ENCODE measurements around the gene BRCC3.

The BRCC3 gene

GRCh38 chrX:155035688-155036087 is 35.6 kb upstream of the BRCC3 start:
- peaks cover 4% of the 10 kb centered on the region for H3K79me2 ChIP-seq (ENCODE audit: control insufficient read depth, insufficient read depth, low read length, unreplicated experiment)
- H3K4me3 ChIP-seq (ENCODE audit: low read depth, low read length): no peak overlapping the region
- no peaks in the 10 kb centered on the region for H3K27me3 ChIP-seq (ENCODE audit: insufficient read depth, low read length)
- H3K4me1 ChIP-seq (ENCODE audit: control insufficient read depth, insufficient read depth, low read length, unreplicated experiment): no peaks in the 10 kb centered on the region
- peaks cover 9% of the 10 kb centered on the region for H3K36me3 ChIP-seq (ENCODE audit: insufficient read depth, low read length)
- H2AFZ ChIP-seq (ENCODE audit: low read length, unreplicated experiment): no peak overlapping the region
- no peak overlapping the region for H3K27ac ChIP-seq (ENCODE audit: low read depth, low read length)

- H3K36me3 ChIP-seq (ENCODE audit: insufficient read depth, low read length): no peaks in the 10 kb centered on the region
- H2AFZ ChIP-seq (ENCODE audit: low read length, unreplicated experiment): no peak overlapping the region
- no peak overlapping the region for H3K4me3 ChIP-seq (ENCODE audit: low read depth, low read length)
- H3K27ac ChIP-seq (ENCODE audit: low read depth, low read length): no peak overlapping the region
- no peaks in the 10 kb centered on the region for H3K79me2 ChIP-seq (ENCODE audit: control insufficient read depth, insufficient read depth, low read length, unreplicated experiment)
- no peaks in the 10 kb centered on the region for H3K4me1 ChIP-seq (ENCODE audit: control insufficient read depth, insufficient read depth, low read length, unreplicated experiment)
- H3K27me3 ChIP-seq (ENCODE audit: insufficient read depth, low read length): no peaks in the 10 kb centered on the region
Observed at GRCh38 chrX:155046129-155046810, 25.0 kb upstream of the BRCC3 start.

GRCh38 chrX:155046811-155047528 is 24.3 kb upstream of the BRCC3 start:
- H3K36me3 ChIP-seq (ENCODE audit: insufficient read depth, low read length): no peaks in the 10 kb centered on the region
- H3K27me3 ChIP-seq (ENCODE audit: insufficient read depth, low read length): no peaks in the 10 kb centered on the region

GRCh38 chrX:155048977-155049619 is 22.2 kb upstream of the BRCC3 start:
- H2AFZ ChIP-seq (ENCODE audit: low read length, unreplicated experiment): no peak overlapping the region
- no peaks in the 10 kb centered on the region for H3K36me3 ChIP-seq (ENCODE audit: insufficient read depth, low read length)
- no peak overlapping the region for H3K27ac ChIP-seq (ENCODE audit: low read depth, low read length)
- no peaks in the 10 kb centered on the region for H3K79me2 ChIP-seq (ENCODE audit: control insufficient read depth, insufficient read depth, low read length, unreplicated experiment)
- no peaks in the 10 kb centered on the region for H3K27me3 ChIP-seq (ENCODE audit: insufficient read depth, low read length)
- no peaks in the 10 kb centered on the region for H3K4me1 ChIP-seq (ENCODE audit: control insufficient read depth, insufficient read depth, low read length, unreplicated experiment)
- H3K4me3 ChIP-seq (ENCODE audit: low read depth, low read length): no peak overlapping the region

More at GRCh38 chrX:155046811-155047528, 24.3 kb upstream of the BRCC3 start:
- Histone ChIP-seq H3K4me1 (ENCODE audit: control insufficient read depth, insufficient read depth, low read length, unreplicated experiment) (no peaks in the 10 kb centered on the region), H3K79me2 (ENCODE audit: control insufficient read depth, insufficient read depth, low read length, unreplicated experiment) (no peaks in the 10 kb centered on the region), H3K27ac (ENCODE audit: low read depth, low read length) (no peak overlapping the region), H2AFZ (ENCODE audit: low read length, unreplicated experiment) (no peak overlapping the region), H3K4me3 (ENCODE audit: low read depth, low read length) (no peak overlapping the region)

GRCh38 chrX:155052738-155053498 is 18.4 kb upstream of the BRCC3 start:
- no peak overlapping the region for H3K27ac ChIP-seq (ENCODE audit: low read depth, low read length)
- no peak overlapping the region for H3K4me3 ChIP-seq (ENCODE audit: low read depth, low read length)
- no peaks in the 10 kb centered on the region for H3K27me3 ChIP-seq (ENCODE audit: insufficient read depth, low read length)
- H3K36me3 ChIP-seq (ENCODE audit: insufficient read depth, low read length): no peaks in the 10 kb centered on the region
- H3K79me2 ChIP-seq (ENCODE audit: control insufficient read depth, insufficient read depth, low read length, unreplicated experiment): no peaks in the 10 kb centered on the region
- H3K4me1 ChIP-seq (ENCODE audit: control insufficient read depth, insufficient read depth, low read length, unreplicated experiment): peaks cover 4% of the 10 kb centered on the region
- H2AFZ ChIP-seq (ENCODE audit: low read length, unreplicated experiment): no peak overlapping the region

- Histone ChIP-seq H3K79me2 (ENCODE audit: control insufficient read depth, insufficient read depth, low read length, unreplicated experiment) (no peaks in the 10 kb centered on the region), H3K4me1 (ENCODE audit: control insufficient read depth, insufficient read depth, low read length, unreplicated experiment) (peaks cover 4% of the 10 kb centered on the region), H3K4me3 (ENCODE audit: low read depth, low read length) (no peak overlapping the region), H3K27me3 (ENCODE audit: insufficient read depth, low read length) (no peaks in the 10 kb centered on the region), H3K27ac (ENCODE audit: low read depth, low read length) (no peak overlapping the region), H3K36me3 (ENCODE audit: insufficient read depth, low read length) (no peaks in the 10 kb centered on the region), H2AFZ (ENCODE audit: low read length, unreplicated experiment) (no peak overlapping the region)
Observed at GRCh38 chrX:155053656-155054055, 17.7 kb upstream of the BRCC3 start.

- no peaks in the 10 kb centered on the region for H3K36me3 ChIP-seq (ENCODE audit: insufficient read depth, low read length)
- H3K4me1 ChIP-seq (ENCODE audit: control insufficient read depth, insufficient read depth, low read length, unreplicated experiment): peaks cover 4% of the 10 kb centered on the region
- H3K27me3 ChIP-seq (ENCODE audit: insufficient read depth, low read length): no peaks in the 10 kb centered on the region
- H3K79me2 ChIP-seq (ENCODE audit: control insufficient read depth, insufficient read depth, low read length, unreplicated experiment): no peaks in the 10 kb centered on the region
- no peak overlapping the region for H3K4me3 ChIP-seq (ENCODE audit: low read depth, low read length)
- H3K27ac ChIP-seq (ENCODE audit: low read depth, low read length): no peak overlapping the region
- no peak overlapping the region for H2AFZ ChIP-seq (ENCODE audit: low read length, unreplicated experiment)
Observed at GRCh38 chrX:155054255-155054654, 17.1 kb upstream of the BRCC3 start.

- Histone ChIP-seq H3K27me3 (ENCODE audit: insufficient read depth, low read length) (no peaks in the 10 kb centered on the region), H3K36me3 (ENCODE audit: insufficient read depth, low read length) (no peaks in the 10 kb centered on the region; the same call in 1 of the 2 replicates), H3K79me2 (ENCODE audit: control insufficient read depth, insufficient read depth, low read length, unreplicated experiment) (no peaks in the 10 kb centered on the region), H3K27ac (ENCODE audit: low read depth, low read length) (no peak overlapping the region), H2AFZ (ENCODE audit: low read length, unreplicated experiment) (no peak overlapping the region), H3K4me1 (ENCODE audit: control insufficient read depth, insufficient read depth, low read length, unreplicated experiment) (peaks cover 4% of the 10 kb centered on the region), H3K4me3 (ENCODE audit: low read depth, low read length) (no peak overlapping the region)
Observed at GRCh38 chrX:155055494-155055893, 15.8 kb upstream of the BRCC3 start.

GRCh38 chrX:155056471-155056870 is 14.8 kb upstream of the BRCC3 start:
- Histone ChIP-seq H3K27me3 (ENCODE audit: insufficient read depth, low read length) (no peaks in the 10 kb centered on the region), H3K27ac (ENCODE audit: low read depth, low read length) (no peak overlapping the region), H2AFZ (ENCODE audit: low read length, unreplicated experiment) (no peak overlapping the region), H3K36me3 (ENCODE audit: insufficient read depth, low read length) (no peaks in the 10 kb centered on the region; the same call in 1 of the 2 replicates), H3K4me3 (ENCODE audit: low read depth, low read length) (no peak overlapping the region), H3K4me1 (ENCODE audit: control insufficient read depth, insufficient read depth, low read length, unreplicated experiment) (peaks cover 4% of the 10 kb centered on the region), H3K79me2 (ENCODE audit: control insufficient read depth, insufficient read depth, low read length, unreplicated experiment) (no peaks in the 10 kb centered on the region)

Measured in ACC112 (cell line).